Activated T-helper 17 cell treated with anti-CD3 and anti-CD28 coated beads, Interleukin-2, amount 50 U/mL, for 72 hours (primary cell): ENCODE results near the gene NPIPB13. TPM values are rescaled to one million over a fixed set of nuclear protein-coding genes. Genes with fewer than 3 reads are reported as not detected.
"Not testable (repeated sequence)": the region's sequence is repeated elsewhere in the genome, so short reads cannot be mapped to it uniquely, and the experiment has no call there.

ENCODE experiments used
- ATAC-seq: fragments of 150-1000 bp; cut with Tn5 transposase; replicated peaks from 2 replicates; pipeline ENCODE4 v1.10.0; 2021; ENCODE audit warnings: mild to moderate bottlenecking, moderate library complexity
- H3K27ac Mint-ChIP-seq: one replicate; pipeline ENCODE4 v1.8.0; 2022; ENCODE audit warnings: mixed read lengths
- H3K27me3 Mint-ChIP-seq: one replicate; pipeline ENCODE4 v1.8.0; 2022; ENCODE audit warnings: mixed read lengths
- H3K36me3 Mint-ChIP-seq: one replicate; pipeline ENCODE4 v1.8.0; 2022; ENCODE audit warnings: low read depth, mild to moderate bottlenecking, mixed read lengths
- H3K4me1 Mint-ChIP-seq: one replicate; pipeline ENCODE4 v1.8.0; 2022; ENCODE audit warnings: mixed read lengths
- H3K4me3 Mint-ChIP-seq: one replicate; pipeline ENCODE4 v1.8.0; 2022; ENCODE audit warnings: mild to moderate bottlenecking, mixed read lengths
- H3K9me3 Mint-ChIP-seq: one replicate; pipeline ENCODE4 v1.8.0; 2022; ENCODE audit warnings: mixed read lengths
- total RNA-seq, 2 donors: library from RNA; stranded (reverse); gene quantifications; one replicate each; pipeline ENCODE4 v1.2.3, GENCODE V29; 2022

Gene NPIPB13
- 10 to 100 TPM; 16.1 to 25.1 TPM for total RNA-seq

GRCh38 chr16:30248379-30248778, at the start of gene NPIPB13:
NPIPB13 (minus strand) TSS chr16:30248479; CDS start chr16:30245573, 2,906 bp downstream.
- ATAC-seq, H3K4me3 Mint-ChIP-seq, H3K36me3 Mint-ChIP-seq, H3K9me3 Mint-ChIP-seq, H3K27ac Mint-ChIP-seq, H3K4me1 Mint-ChIP-seq, H3K27me3 Mint-ChIP-seq: not testable (repeated sequence)

- not testable (repeated sequence) for H3K36me3 Mint-ChIP-seq, ATAC-seq, H3K27me3 Mint-ChIP-seq, H3K27ac Mint-ChIP-seq, H3K4me3 Mint-ChIP-seq, H3K9me3 Mint-ChIP-seq, H3K4me1 Mint-ChIP-seq
These were observed 34.1 kb upstream of the NPIPB13 start for GRCh38 chr16:30282357-30282756.

- H3K27me3 Mint-ChIP-seq, ATAC-seq, H3K9me3 Mint-ChIP-seq, H3K27ac Mint-ChIP-seq, H3K4me3 Mint-ChIP-seq, H3K4me1 Mint-ChIP-seq: not testable (repeated sequence)
- peaks cover 15% of the 10 kb centered on the region for H3K36me3 Mint-ChIP-seq
These were observed 30.2 kb upstream of the NPIPB13 start for GRCh38 chr16:30278523-30278922.

GRCh38 chr16:30217082-30217481, 31.2 kb downstream of the NPIPB13 start:
- ATAC-seq, H3K27ac Mint-ChIP-seq, H3K36me3 Mint-ChIP-seq, H3K27me3 Mint-ChIP-seq, H3K4me1 Mint-ChIP-seq, H3K4me3 Mint-ChIP-seq, H3K9me3 Mint-ChIP-seq: not testable (repeated sequence)

GRCh38 chr16:30211414-30211813, 36.9 kb downstream of the NPIPB13 start:
- not testable (repeated sequence) for H3K4me1 Mint-ChIP-seq, H3K9me3 Mint-ChIP-seq, H3K27ac Mint-ChIP-seq, H3K27me3 Mint-ChIP-seq, H3K4me3 Mint-ChIP-seq, H3K36me3 Mint-ChIP-seq
- ATAC-seq: peak; percentile 83

GRCh38 chr16:30209032-30209431, 39.2 kb downstream of the NPIPB13 start:
- not testable (repeated sequence) for ATAC-seq, H3K9me3 Mint-ChIP-seq, H3K4me3 Mint-ChIP-seq, H3K27ac Mint-ChIP-seq, H3K4me1 Mint-ChIP-seq, H3K36me3 Mint-ChIP-seq, H3K27me3 Mint-ChIP-seq

GRCh38 chr16:30207063-30207704, 41.1 kb downstream of the NPIPB13 start:
- ATAC-seq: not testable (repeated sequence)

GRCh38 chr16:30206252-30206651, 42.0 kb downstream of the NPIPB13 start:
- ATAC-seq: peak; percentile 67
- H3K9me3 Mint-ChIP-seq, H3K27ac Mint-ChIP-seq, H3K36me3 Mint-ChIP-seq, H3K4me3 Mint-ChIP-seq, H3K4me1 Mint-ChIP-seq, H3K27me3 Mint-ChIP-seq: not testable (repeated sequence)

More at GRCh38 chr16:30207063-30207704, 41.1 kb downstream of the NPIPB13 start:
- H3K9me3 Mint-ChIP-seq, H3K4me3 Mint-ChIP-seq, H3K27ac Mint-ChIP-seq, H3K27me3 Mint-ChIP-seq, H3K36me3 Mint-ChIP-seq, H3K4me1 Mint-ChIP-seq: not testable (repeated sequence)

GRCh38 chr16:30205541-30206236, 42.6 kb downstream of the NPIPB13 start:
- not testable (repeated sequence) for H3K9me3 Mint-ChIP-seq, H3K27me3 Mint-ChIP-seq, H3K4me1 Mint-ChIP-seq, H3K4me3 Mint-ChIP-seq, H3K36me3 Mint-ChIP-seq, H3K27ac Mint-ChIP-seq
- peak; percentile 73 for ATAC-seq

GRCh38 chr16:30199608-30200343, 48.5 kb downstream of the NPIPB13 start:
- H3K27ac Mint-ChIP-seq, H3K9me3 Mint-ChIP-seq, H3K4me1 Mint-ChIP-seq, ATAC-seq, H3K4me3 Mint-ChIP-seq, H3K36me3 Mint-ChIP-seq, H3K27me3 Mint-ChIP-seq: not testable (repeated sequence)

- H3K27ac Mint-ChIP-seq, H3K36me3 Mint-ChIP-seq, H3K27me3 Mint-ChIP-seq: not testable (repeated sequence)
These were observed 49.2 kb downstream of the NPIPB13 start, which contains the start of gene SULT1A3 for GRCh38 chr16:30199049-30199448. SULT1A3 (plus strand) TSS chr16:30199255; CDS start chr16:30200729, 1,474 bp downstream.

More at GRCh38 chr16:30199049-30199448, 49.2 kb downstream of the NPIPB13 start, which contains the start of gene SULT1A3:
- not testable (repeated sequence) for ATAC-seq, H3K9me3 Mint-ChIP-seq, H3K4me3 Mint-ChIP-seq, H3K4me1 Mint-ChIP-seq

Other genes starting within 250 kb of the NPIPB13 start
- gene DOC2A, start 237.5 kb downstream of the NPIPB13 start, total RNA-seq: 1 to 10 TPM in 1 of 2 donors, under 1 TPM in 1; 0.19 to 1.0 TPM
- gene C16orf92, start 225.3 kb downstream of the NPIPB13 start, total RNA-seq: not detected
- gene TLCD3B, start 217.2 kb downstream of the NPIPB13 start, total RNA-seq: 1 to 10 TPM; 1.9 to 7.4 TPM
- gene ALDOA, start 182.7 kb downstream of the NPIPB13 start, total RNA-seq: 1,000 to 10,000 TPM; 2,200 to 3,862 TPM
- gene PPP4C, start 172.5 kb downstream of the NPIPB13 start, total RNA-seq: 100 to 1,000 TPM; 111 to 147 TPM
- gene TBX6, start 156.6 kb downstream of the NPIPB13 start, total RNA-seq: 1 to 10 TPM; 1.1 to 3.7 TPM
- gene YPEL3, start 152.3 kb downstream of the NPIPB13 start, total RNA-seq: 100 to 1,000 TPM in 1 of 2 donors, 10 to 100 TPM in 1; 34.7 to 107 TPM
- 10 to 100 TPM; 13.4 to 37.8 TPM for gene GDPD3, start 134.9 kb downstream of the NPIPB13 start, total RNA-seq
- gene MAPK3, start 125.3 kb downstream of the NPIPB13 start, total RNA-seq: 100 to 1,000 TPM in 1 of 2 donors, 10 to 100 TPM in 1; 73.1 to 141 TPM
- 1,000 to 10,000 TPM in 1 of 2 donors, 100 to 1,000 TPM in 1; 649 to 1,196 TPM for gene CORO1A, start 64.9 kb downstream of the NPIPB13 start, total RNA-seq
- 100 to 1,000 TPM; 100 to 267 TPM for gene BOLA2B, start 54.8 kb downstream of the NPIPB13 start, total RNA-seq
- gene SLX1A, start 54.6 kb downstream of the NPIPB13 start, total RNA-seq: 10 to 100 TPM; 34.1 to 69.0 TPM
- gene SULT1A3, start 49.2 kb downstream of the NPIPB13 start, total RNA-seq: 10 to 100 TPM; 30.9 to 39.5 TPM
- gene CD2BP2, start 106.8 kb upstream of the NPIPB13 start, total RNA-seq: 10 to 100 TPM; 51.0 to 69.9 TPM
- gene TBC1D10B, start 122.0 kb upstream of the NPIPB13 start, total RNA-seq: 10 to 100 TPM; 49.7 to 64.2 TPM
- gene MYL11, start 126.3 kb upstream of the NPIPB13 start, total RNA-seq: 1 to 10 TPM in 1 of 2 donors, not detected in 1; 1.6 TPM
- 100 to 1,000 TPM; 198 to 216 TPM for gene SEPTIN1, start 134.1 kb upstream of the NPIPB13 start, total RNA-seq
- 10 to 100 TPM; 10.2 to 10.5 TPM for gene ZNF48, start 146.9 kb upstream of the NPIPB13 start, total RNA-seq
- 1 to 10 TPM; 5.1 to 5.2 TPM for gene ZNF771, start 159.1 kb upstream of the NPIPB13 start, total RNA-seq
- 100 to 1,000 TPM in 1 of 2 donors, 10 to 100 TPM in 1; 60.9 to 173 TPM for gene DCTPP1, start 181.6 kb upstream of the NPIPB13 start, total RNA-seq
- 10 to 100 TPM; 48.9 to 79.1 TPM for gene SEPHS2, start 197.4 kb upstream of the NPIPB13 start, total RNA-seq
- 100 to 1,000 TPM; 319 to 344 TPM for gene ITGAL, start 224.3 kb upstream of the NPIPB13 start, total RNA-seq